Left kidney (tissue), 8 donors: ENCODE data around the gene STK11IP. TPM values are rescaled to one million over a fixed set of nuclear protein-coding genes. Genes with fewer than 3 reads are reported as not detected.
A peak's percentile ranks its signal among the peaks of the same experiment; 100 is the strongest.

Experiments
- DNase-seq: peaks from one replicate; pipeline ENCODE4 v3.0.0-alpha.2; 2013
- long read RNA-seq, 8 donors: transcript quantifications; one replicate each; lab custom pipeline, GENCODE V29; 2026
- polyA plus RNA-seq: library from polyadenylated mRNA; unstranded; fragments of 120-200 nt; gene quantifications from one replicate; pipeline ENCODE4 v1.2.1, GENCODE V29; 2013; ENCODE audit not compliant: insufficient read length

Gene STK11IP
- 31.2 TPM for polyA plus RNA-seq
- long read RNA-seq, donor 1, partial matches to known transcripts, result 0 of 1 reads
- long read RNA-seq, donor 1, other reads (novel, unspliced or antisense), result 0 of 1 reads
- long read RNA-seq, donor 2, partial matches to known transcripts, result 0 of 1 reads
- long read RNA-seq, donor 2, other reads (novel, unspliced or antisense), result 0 of 1 reads
- long read RNA-seq, donor 3, partial matches to known transcripts, result 0 of 1 reads
- long read RNA-seq, donor 3, other reads (novel, unspliced or antisense), result 0 of 1 reads
- long read RNA-seq, donor 4, result 0 reads
- long read RNA-seq, donor 5, partial matches to known transcripts, result 0 of 2 reads
- long read RNA-seq, donor 5, other reads (novel, unspliced or antisense), result 0 of 2 reads
- long read RNA-seq, donor 6, partial matches to known transcripts, result 0 of 1 reads
- long read RNA-seq, donor 6, other reads (novel, unspliced or antisense), result 0 of 1 reads
- long read RNA-seq, donor 7, partial matches to known transcripts, result 5 of 7 reads
- long read RNA-seq, donor 7, other reads (novel, unspliced or antisense), result 0 of 7 reads
- long read RNA-seq, donor 8, partial matches to known transcripts, result 0 of 1 reads
- long read RNA-seq, donor 8, other reads (novel, unspliced or antisense), result 0 of 1 reads

DNA sequence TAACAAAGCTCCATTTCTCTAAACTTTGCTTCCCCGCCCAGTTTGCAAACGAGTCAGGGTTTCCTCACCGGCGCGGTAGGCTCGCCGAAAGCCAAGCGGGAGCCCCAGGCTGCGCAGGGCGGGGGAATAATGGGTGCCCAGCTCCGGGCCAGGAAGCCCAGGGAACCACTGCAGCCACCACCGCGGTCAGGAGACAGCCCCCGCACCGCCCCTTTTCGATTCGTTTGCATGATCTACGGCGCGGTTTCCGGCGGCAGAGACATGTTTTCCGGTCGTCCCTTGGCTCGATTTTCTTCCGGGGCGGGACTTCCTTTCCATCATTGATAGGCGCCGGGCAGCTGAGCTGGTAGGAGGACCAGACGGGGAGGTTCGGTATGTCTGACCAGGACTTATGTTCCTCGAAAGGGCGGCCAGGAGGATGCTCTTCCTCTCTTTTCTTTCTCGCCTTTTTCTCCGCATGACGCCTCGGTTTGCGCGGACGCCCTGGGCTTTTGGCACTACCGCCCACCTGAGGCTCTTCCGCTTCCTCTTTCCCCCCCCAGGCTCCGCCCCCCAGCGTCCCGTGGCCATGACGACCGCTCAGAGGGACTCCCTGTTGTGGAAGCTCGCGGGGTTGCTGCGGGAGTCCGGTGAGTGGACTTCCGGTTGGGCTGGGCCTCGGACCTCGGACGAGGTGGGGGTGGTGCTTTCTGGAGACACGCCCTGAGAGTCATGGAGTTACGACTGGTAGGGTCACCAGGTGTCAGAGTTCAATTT is at the start of gene STK11IP:
Gene STK11IP (plus strand): TSS at position 306 of the 756 bp plus-strand sequence. CDS start 263 bp downstream, at position 569.
- DNase-seq, result peak; percentile 97

DNA sequence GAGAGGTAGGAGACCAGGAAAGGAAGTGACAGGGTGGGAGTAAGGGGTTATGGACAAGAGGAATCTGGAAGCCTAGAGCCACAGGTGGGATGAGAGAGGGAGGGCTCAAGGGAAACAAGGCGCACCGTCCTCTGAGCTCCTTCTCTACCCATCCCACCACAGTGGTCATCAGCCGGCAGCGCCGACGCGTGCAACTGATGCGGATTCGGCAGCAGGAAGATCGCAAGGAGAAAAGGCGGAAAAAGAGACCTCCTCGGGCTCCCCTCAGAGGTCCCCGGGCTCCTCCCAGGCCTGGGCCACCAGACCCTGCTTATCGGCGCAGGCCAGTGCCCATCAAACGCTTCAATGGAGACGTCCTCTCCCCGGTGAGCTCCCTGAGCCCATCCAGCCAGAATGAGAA is 48.7 kb upstream of the STK11IP start:
- no peak for DNase-seq

GRCh38 chr2:219549619-219550018 is 48.0 kb upstream of the STK11IP start:
- no peak for DNase-seq

DNA sequence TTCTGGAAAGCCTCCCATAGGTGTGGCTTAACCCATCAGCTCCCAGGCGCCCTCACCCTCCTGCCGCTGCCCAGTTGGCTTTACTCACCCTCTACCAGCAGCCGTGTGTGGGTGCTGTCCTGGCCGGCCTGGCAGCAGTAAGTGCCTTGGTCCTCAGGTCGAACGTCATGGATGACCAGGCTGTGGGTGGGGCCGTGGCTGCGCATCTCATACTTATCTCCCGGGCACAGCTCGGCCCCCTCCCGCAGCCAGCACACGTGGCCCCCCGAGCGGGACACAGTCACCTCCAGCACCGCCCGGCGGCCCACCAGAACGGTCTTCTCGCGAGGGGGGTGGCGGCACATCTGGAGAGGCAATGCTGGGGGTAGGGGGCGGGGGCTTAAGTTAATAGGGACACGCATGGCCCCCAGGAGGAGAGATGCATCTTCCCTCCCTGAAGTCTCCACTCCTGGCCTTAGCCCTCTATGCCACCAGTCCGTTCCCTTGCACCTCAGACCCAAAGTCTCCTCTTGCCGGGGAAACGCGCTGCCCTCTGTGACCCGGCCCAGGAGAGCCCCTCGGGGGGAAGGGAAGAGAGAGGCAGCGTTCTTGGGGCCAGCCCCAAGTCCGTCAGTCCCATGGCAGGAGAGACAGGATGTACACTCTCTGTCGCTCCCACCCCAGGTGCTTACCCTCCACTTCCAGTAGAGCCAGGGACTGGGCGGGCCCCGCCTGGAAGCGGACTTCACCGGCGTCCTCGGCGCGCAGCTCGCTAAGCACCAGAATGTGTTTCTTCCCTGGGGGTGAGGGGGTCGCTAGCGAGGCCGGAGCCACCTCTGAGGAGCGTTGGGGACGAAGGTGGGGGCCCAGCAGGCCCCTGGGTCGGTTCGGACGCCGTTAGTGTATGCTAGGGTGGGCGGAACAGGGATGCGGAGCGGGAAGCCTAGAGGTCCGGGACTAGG is 45.9 kb upstream of the STK11IP start:
- DNase-seq, result peak; percentile 79

DNA sequence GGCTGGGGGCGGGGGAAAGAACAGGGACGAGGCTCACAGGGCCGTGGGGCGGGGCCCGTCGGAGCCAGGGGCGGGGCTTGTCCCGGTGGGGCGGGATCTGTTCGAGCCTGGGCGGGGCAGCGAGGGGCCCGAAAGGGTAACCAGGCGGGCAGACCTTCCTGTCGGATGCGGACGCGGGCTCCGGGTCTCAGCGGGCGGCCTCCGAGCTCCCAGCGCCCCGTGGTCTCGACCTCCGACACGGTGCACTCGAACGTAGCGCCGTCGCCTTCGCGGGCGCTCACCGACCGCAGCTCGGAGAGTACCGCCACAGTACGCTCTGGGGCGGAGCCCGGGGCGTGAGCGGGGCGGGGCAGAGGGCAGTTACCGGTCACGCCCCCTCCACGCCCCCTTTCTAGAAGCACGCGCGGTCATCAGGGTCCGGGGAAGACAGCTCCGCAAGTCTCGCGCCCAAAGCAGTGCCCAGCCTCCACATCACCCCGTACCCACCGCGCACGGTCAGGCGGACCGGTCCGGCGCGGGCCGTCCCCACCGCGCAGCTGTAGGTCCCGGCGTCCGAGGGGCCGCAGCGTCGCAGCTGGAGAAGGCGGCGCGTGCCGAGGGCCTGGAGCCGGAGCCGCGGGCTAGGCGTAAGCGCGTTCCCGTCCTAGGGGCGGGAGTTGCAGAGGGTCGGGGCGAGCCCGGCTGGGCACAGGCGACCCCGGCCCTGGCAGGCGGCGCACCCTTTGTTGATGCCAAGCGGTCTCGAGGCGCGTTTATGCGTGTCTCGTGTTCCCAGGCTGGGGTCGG is 45.1 kb upstream of the STK11IP start:
- peak; percentile 84 for DNase-seq

- DNase-seq, result no peak
These were observed 44.6 kb upstream of the STK11IP start for GRCh38 chr2:219553168-219553417.

DNA sequence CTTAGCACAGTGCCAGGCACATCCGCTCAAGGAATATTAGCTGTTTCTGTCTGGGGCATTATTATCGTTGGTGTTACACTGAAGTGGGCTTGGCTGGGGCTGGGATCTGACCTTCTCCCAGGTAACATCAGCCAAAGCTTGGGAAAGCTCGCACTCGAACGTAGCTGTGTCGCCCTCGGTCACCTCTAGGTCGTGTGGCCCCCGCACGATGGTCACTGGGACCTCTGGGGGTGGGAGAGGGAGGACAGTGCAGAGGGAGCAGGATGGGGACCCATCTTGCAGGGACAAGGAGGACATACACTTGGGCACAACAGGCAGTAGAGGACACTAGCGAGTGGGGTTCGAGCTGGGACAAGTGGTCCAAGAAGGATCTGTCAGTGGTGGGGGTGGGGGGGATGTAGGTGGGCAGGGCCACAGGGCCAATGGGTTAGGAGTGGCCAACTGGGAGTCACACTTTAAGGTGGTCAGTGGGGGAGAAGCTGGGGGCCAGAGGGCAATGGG is 44.1 kb upstream of the STK11IP start:
- DNase-seq, result no peak

DNA sequence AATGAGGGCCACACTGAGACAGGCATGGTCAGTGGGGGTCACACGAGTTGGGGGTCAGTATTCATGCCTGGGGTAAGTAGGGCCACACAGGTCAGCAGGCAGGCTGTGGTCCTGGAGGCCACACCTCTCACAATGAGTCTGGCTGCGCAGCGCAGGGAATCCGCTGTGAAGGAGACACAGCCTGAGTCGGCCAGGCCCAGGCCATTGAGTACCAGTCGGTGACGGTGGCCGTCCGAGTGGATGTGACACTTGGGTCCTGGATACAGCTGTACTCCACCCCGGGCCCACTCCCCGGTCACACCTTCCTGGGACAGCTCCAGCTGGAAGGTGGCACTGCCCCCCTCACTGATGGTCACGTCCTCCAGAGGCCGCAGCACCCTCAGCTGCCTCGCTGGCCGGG is 43.3 kb upstream of the STK11IP start:
- DNase-seq, result no peak

DNA sequence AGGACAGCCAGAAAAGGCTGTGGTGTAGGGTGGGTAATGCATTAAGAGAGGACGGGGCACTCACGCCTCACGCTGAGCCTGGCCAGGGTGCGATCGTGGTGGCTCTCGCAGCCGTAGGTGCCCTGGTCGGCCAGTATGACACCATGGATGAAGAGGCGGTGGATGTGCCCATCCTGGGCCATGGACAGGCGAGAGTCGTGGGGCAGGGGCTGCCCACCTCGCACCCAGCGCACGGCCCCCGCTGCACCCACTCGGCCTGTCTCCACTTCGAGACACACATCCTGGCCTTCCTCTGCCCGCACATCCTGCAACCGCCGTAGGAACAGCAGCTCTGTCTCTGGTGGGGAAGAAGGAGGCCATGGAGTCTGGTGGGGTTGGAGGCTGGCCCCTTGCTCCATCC is 41.7 kb upstream of the STK11IP start:
- no peak for DNase-seq

DNA sequence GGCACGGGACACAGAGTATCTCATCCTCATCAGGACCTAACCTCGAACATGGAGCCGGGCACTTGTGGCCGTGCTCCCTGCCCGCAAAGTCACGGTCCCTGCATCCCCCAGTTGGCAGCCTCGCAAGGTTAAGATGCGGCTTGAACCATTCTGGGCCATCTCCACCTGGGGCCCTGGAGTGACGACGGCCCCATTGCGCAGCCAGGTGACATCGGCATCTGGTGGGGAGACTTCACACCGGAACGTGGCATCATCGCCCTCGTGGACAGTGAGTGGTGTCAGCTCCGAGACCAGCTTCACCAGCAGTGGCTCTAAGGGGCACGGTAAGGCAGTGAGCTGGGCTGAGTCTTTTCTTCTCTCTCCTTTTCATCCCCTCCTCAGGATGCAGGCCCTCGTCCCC is 41.2 kb upstream of the STK11IP start:
- no peak for DNase-seq

DNA sequence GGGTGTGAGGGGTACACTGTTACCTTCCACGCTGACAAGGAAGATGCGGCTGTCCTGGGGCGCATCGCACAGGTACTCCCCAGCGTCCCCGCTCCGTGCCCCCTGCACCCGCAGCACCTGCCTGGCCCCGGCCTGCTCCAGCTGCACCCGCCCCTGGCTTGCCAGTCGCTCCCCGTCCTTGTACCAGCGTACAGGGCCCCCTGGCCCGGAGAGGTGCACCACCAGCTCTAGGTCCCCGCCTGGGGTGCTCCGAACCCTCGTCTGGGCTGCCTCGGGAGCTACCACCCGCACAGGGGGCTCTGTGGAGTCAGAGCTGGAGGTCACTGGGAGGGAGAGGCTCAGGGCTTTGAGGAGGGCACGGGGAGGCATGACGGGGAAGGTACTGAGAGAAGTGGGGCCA is 40.3 kb upstream of the STK11IP start:
- no peak for DNase-seq

DNA sequence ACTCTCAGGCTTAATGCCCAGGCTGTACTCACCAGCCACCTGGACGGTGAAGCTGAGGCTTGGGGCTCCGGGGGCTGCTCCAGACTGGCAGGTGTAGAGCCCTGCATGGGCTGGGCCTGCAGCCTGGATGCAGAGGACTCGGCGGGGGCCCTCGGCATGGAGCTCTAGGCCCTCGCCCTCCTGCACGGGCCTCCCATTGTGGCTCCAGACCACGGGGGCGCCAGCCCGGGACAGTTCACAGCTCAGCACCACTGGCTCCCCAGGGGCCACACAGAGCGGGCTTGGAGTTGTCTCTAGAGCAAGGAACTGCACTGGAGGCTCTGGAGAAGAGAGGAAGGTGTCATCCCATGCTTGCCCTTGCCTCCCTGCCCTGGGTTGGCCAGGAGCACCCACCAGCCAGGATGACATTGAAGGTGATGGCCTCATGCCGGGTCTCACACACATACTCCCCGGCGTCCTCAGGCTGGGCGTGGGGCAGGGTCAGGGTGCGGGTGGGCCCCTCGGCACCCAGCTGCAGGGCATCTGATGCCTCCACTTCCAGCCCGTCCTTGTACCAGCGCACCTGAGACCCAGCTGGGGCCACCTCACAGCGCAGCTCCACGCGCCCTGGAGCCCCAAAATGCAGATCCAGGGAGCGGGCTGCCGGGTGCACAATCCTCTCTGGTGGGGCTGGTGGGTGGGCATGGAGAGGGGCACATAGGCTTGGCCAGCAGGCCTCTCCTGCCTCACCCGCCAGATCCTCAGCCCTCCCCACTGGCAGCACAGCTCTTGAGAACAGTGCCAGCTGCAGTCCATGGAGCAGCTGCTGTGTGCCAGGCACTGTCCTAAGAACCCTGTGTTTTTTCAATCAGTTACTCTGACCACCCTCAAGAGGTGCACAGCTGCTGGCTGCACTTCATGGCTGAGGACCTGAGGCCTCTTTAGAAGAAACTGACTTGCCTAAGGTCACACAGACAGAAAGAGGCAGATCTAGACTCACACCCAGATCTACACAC is 39.6 kb upstream of the STK11IP start:
- DNase-seq, result no peak

GRCh38 chr2:219559156-219559915 is 38.3 kb upstream of the STK11IP start:
- no peak for DNase-seq

DNA sequence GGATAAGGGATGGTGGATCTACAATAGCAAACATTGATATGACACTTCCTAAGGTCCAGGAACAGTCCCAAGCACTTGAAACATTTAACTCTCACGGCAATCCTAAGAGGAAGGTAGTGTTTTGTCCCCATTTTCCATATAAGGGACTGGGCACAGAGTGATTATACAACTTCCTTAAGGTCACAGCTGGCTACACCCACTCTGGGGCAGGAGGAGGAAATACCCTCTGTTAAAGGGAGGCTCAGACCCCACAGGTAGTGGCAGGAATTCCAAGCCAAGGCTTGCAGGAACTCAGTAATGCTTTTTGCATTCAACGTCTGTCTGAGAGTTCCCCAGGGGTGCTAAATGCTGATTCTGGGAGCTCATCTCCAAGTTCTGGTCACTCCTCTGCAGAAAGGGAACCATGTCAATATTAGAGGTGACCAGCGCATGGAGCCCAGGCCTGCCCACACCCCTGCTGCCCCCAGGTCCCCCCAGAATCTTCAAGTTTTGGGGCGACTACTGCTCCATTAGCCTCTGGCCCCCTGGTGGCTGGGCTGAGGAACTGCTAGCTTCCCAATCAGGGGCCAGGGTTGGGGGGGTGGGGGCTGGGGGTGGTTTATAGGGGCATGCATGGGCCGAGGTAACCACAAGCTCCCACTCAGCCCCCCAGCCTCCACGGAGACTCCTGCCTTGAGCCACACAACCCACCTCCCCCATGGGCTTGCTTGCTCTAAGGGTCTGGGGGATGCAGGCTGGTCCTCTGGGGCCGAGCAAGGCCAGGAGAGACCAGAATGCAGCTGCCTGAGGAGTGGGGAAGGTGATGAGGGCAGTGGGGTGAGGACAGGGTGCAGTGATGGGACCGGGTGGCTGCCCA is 37.4 kb upstream of the STK11IP start:
- DNase-seq, result no peak

DNA sequence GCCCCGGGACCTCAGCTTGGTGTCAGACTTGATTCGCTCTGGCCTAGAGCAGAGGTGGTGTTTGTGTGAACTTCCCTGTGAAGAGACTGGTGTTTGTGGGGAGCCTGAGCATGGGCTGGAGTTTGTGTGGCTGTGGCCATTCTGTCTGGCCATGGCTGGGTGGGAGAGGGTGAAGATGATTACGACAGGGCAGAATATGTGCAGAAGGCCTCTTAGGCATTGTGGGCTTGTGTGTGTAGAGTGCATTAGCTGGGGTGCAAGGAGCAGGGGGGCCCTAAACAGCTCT is 36.8 kb upstream of the STK11IP start:
- no peak for DNase-seq

- DNase-seq, result no peak
These were observed 36.2 kb upstream of the STK11IP start for GRCh38 chr2:219561179-219562048.
